Astrocyte of the cerebellum (primary cell): ENCODE measurements around the gene CDC45.
A peak's percentile ranks its signal among the peaks of the same experiment; 100 is the strongest.

Experiments
- DNase-seq: peaks from one replicate; pipeline ENCODE4 v3.0.0-alpha.2; 2011; ENCODE audit warnings: low read depth
- H3K4me3 ChIP-seq: 2 replicates; pipeline ENCODE4 v1.5.1; 2011; ENCODE audit warnings: mild to moderate bottlenecking, low read depth, low read length, moderate library complexity
- in situ Hi-C: cut with HindIII; loops from 2 replicates; pipeline ENCODE4 v1.10.0; 2017; ENCODE audit warnings: low sequenced_read_pairs
- TF ChIP-seq, protein P1 (sequence below): IDR thresholded peaks from 2 replicates; pipeline ENCODE4 v1.5.1; 2012; ENCODE audit warnings: low read length, low read depth, moderate library complexity, mild to moderate bottlenecking; ENCODE audit errors: missing control alignments

The CDC45 gene

GRCh38 chr22:19469421-19469820 lies 10.3 kb upstream of the CDC45 start:
- in situ Hi-C loops: no loop called here
- TF ChIP-seq, protein P1, sequence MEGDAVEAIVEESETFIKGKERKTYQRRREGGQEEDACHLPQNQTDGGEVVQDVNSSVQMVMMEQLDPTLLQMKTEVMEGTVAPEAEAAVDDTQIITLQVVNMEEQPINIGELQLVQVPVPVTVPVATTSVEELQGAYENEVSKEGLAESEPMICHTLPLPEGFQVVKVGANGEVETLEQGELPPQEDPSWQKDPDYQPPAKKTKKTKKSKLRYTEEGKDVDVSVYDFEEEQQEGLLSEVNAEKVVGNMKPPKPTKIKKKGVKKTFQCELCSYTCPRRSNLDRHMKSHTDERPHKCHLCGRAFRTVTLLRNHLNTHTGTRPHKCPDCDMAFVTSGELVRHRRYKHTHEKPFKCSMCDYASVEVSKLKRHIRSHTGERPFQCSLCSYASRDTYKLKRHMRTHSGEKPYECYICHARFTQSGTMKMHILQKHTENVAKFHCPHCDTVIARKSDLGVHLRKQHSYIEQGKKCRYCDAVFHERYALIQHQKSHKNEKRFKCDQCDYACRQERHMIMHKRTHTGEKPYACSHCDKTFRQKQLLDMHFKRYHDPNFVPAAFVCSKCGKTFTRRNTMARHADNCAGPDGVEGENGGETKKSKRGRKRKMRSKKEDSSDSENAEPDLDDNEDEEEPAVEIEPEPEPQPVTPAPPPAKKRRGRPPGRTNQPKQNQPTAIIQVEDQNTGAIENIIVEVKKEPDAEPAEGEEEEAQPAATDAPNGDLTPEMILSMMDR: no peak
- no peak for DNase-seq
- H3K4me3 ChIP-seq: no peak overlapping the region

GRCh38 chr22:19470010-19470409 lies 9.7 kb upstream of the CDC45 start:
- H3K4me3 ChIP-seq: no peak overlapping the region
- TF ChIP-seq, protein P1: no peak
- no peak for DNase-seq
- in situ Hi-C loops: no loop called here

GRCh38 chr22:19471572-19471971 lies 8.1 kb upstream of the CDC45 start:
- in situ Hi-C loops: no loop called here
- no peak for DNase-seq
- H3K4me3 ChIP-seq: no peak overlapping the region
- TF ChIP-seq, protein P1: no peak

DNA sequence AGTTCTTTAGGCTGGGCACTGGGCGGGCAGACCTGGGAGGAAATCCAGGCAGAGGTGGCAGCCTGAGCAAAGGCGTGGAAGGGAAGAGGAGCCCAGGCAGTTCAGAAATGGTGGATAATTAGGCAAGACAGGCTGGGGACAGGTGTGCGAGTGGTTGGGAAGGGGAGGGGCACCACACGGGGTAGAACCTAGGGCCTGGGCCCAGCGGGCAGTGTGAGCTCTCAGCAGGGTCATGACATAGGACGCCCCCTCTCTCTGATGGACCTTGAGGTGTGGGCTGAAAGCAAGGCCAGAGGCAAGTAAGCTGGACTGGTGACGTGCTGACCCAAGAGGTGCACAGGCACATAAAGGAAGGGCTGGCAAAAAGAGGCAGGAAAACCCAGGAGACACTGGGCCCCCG lies 7.5 kb upstream of the CDC45 start:
- in situ Hi-C loops: no loop called here
- H3K4me3 ChIP-seq: no peak overlapping the region
- TF ChIP-seq, protein P1: no peak
- DNase-seq: no peak

GRCh38 chr22:19473578-19473977 lies 6.1 kb upstream of the CDC45 start:
- in situ Hi-C loops: no loop called here

GRCh38 chr22:19476023-19476422 lies 3.7 kb upstream of the CDC45 start:
- H3K4me3 ChIP-seq: no peak overlapping the region
- in situ Hi-C loops: no loop called here
- TF ChIP-seq, protein P1: no peak
- no peak for DNase-seq

More at GRCh38 chr22:19473578-19473977, 6.1 kb upstream of the CDC45 start:
- TF ChIP-seq, protein P1: peak; percentile 15
- no peak for DNase-seq
- H3K4me3 ChIP-seq: no peak overlapping the region

- TF ChIP-seq, protein P1: peak; percentile 29
- in situ Hi-C loops: no loop called here
- H3K4me3 ChIP-seq: peak overlapping the region; percentile 78
- no peak for DNase-seq
Measured at GRCh38 chr22:19477321-19478044, 2.2 kb upstream of the CDC45 start.
